ENCODE data around the gene SPEF1. TPM values are rescaled to one million over a fixed set of nuclear protein-coding genes. Genes with fewer than 3 reads are reported as not detected.
"Not testable (repeated sequence)": the region's sequence is repeated elsewhere in the genome, so short reads cannot be mapped to it uniquely, and the experiment has no call there.

Gene SPEF1
- polyA plus RNA-seq, 12 donors: 0.09 to 0.11 (median 0.11) TPM; not detected in 9

- peak; percentile 99 for DNase-seq
These were observed 30.4 kb upstream of the SPEF1 start for GRCh38 chr20:3811467-3812258.

GRCh38 chr20:3808544-3808943, 27.3 kb upstream of the SPEF1 start:
- DNase-seq: no peak

- no peak for DNase-seq
These were observed 23.5 kb upstream of the SPEF1 start for GRCh38 chr20:3804781-3805180.

GRCh38 chr20:3804254-3804751, 23.1 kb upstream of the SPEF1 start:
- DNase-seq: no peak

GRCh38 chr20:3803854-3804253, 22.6 kb upstream of the SPEF1 start:
- DNase-seq: no peak

GRCh38 chr20:3803289-3803688, 22.0 kb upstream of the SPEF1 start:
- no peak for DNase-seq

GRCh38 chr20:3802524-3803239, 21.4 kb upstream of the SPEF1 start:
- DNase-seq: no peak

- DNase-seq: no peak
These were observed 20.6 kb upstream of the SPEF1 start for GRCh38 chr20:3801846-3802245.

GRCh38 chr20:3801299-3801698, 20.1 kb upstream of the SPEF1 start:
- DNase-seq: no peak

- no peak for DNase-seq
These were observed 19.6 kb upstream of the SPEF1 start for GRCh38 chr20:3800878-3801260.

- DNase-seq: no peak
These were observed 19.1 kb upstream of the SPEF1 start for GRCh38 chr20:3800256-3800877.

- DNase-seq: no peak
These were observed 17.6 kb upstream of the SPEF1 start for GRCh38 chr20:3798908-3799248.

GRCh38 chr20:3798373-3798768, 17.1 kb upstream of the SPEF1 start:
- DNase-seq: no peak

- DNase-seq: no peak
These were observed 16.5 kb upstream of the SPEF1 start for GRCh38 chr20:3797592-3798372.

- no peak for DNase-seq
These were observed 15.9 kb upstream of the SPEF1 start for GRCh38 chr20:3797226-3797545.

- no peak for DNase-seq
These were observed 15.4 kb upstream of the SPEF1 start for GRCh38 chr20:3796477-3797225.

GRCh38 chr20:3795511-3796468, 14.5 kb upstream of the SPEF1 start, which contains the start of gene CDC25B:
Gene CDC25B, plus strand, starts transcription at chr20:3796310. Its CDS starts 222 bp downstream, at chr20:3796532.
- DNase-seq: peak; percentile 95

GRCh38 chr20:3794701-3795420, 13.6 kb upstream of the SPEF1 start:
- DNase-seq: no peak

- DNase-seq: not testable (repeated sequence)
These were observed 12.9 kb upstream of the SPEF1 start for GRCh38 chr20:3794168-3794567.

Data from muscle of arm (tissue), 12 donors.